GM18519 (cell line): ENCODE results near the gene SLC3A2.
"Not testable (repeated sequence)": the region's sequence is repeated elsewhere in the genome, so short reads cannot be mapped to it uniquely, and the experiment has no call there.

Source experiments
- ATAC-seq: cut with Tn5 transposase; IDR thresholded peaks from one replicate; pipeline ENCODE4 v1.9.1; 2021; ENCODE audit warnings: mild to moderate bottlenecking, moderate library complexity; ENCODE audit not compliant: unreplicated experiment, low FRiP score

Gene SLC3A2

DNA sequence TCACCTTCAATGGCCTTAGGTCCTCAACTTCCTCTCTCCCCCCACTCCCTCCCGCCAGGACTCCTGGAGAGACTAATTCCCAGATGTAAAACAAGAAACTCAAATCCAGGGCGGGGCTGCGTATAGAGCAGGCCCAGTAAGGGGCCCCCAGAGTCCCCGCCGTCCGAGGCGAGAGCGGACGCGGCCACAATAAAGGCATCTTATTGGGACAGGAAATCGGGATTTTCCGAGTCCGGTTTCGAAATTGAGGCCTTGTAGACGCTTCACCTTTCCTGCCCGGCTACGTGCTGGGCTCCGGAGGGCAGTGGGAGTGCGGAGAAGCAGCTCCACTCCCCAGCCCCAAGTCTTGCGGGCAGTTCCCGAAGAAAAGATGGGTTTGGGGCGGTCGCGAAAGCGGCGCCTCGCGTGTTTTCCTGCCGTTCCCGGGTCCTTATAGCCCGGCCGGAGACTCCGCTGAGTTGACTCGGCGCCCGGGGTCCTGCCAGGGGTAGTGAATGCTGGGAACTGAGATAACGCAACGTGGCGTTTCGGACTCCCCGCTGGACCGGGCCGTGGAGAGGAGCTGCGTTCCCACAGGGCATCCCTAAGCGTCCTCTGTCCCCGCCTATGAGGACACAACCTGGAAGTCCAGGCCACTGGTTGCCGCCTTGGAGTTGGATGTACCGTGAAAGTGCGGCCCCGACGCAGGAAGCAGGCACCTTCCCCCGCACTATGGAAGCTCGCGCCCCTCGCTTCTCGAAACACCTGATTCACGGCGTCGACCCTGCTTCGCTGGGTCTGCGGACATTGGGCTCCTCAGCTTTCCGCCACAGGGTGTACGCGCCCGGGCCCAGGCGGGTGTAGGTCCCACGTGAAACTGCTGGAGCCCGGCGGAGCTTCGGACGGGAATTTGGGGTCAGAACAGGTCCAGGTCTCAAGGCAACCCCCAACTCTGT is 45.3 kb downstream of the SLC3A2 start:
- ATAC-seq = no peak

DNA sequence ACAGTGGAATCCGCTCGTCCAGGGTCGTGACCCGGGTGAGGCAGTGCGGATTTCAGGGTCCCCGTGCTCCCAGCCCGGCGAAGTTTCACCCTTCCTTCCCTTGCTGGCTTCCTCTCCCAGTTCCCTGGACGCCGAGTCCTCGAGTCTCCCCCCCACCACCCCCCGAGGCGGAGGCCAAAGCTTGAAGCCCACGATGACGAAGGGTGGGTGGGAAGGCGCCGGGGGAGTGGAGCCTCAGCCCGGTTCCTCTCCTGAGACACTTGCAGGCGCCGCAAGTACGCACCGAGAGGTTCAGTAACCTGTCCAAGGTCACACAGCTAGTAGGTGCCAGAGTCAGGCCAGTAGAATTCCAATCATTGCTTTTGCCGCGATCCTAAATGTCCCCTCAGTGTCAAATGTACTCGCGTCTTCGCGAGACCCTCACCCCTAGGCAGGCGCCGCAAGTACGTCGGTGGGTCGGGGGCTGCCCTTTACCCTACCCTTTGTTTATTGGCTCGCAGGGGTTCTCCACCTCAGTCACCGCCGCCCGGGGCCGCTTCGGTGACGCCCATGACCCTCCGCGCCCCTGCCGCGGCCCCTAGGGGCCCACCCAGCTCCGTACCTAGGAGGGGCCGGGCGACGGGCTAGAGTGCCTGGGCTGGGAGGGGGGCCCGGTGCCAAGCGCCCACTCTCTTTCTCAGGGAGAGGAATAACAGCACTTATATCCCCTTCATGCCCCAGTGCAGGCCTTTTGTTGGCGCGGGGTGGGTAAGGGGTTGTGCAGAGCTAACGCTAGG is 46.2 kb downstream of the SLC3A2 start:
- no peak for ATAC-seq

DNA sequence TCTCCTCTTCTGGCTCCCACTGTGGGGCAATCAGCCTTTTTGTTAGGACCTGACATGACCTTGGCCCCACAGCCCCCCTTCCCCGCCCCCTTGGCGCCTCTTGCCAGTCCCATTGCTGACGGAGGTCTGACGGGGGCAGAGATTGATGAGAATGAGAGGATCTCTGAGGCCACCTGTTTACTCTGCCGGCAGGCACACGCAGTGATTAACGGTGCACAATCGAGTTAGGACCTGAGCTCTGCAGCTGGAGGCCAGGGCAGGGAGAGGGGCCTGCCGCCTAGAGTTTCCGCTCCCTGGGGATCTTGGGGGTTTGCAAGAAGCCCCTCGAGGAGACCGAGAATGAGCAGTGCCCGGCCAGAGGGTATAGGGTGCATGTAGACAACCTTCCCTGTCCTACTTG is 47.3 kb downstream of the SLC3A2 start:
- no peak for ATAC-seq

DNA sequence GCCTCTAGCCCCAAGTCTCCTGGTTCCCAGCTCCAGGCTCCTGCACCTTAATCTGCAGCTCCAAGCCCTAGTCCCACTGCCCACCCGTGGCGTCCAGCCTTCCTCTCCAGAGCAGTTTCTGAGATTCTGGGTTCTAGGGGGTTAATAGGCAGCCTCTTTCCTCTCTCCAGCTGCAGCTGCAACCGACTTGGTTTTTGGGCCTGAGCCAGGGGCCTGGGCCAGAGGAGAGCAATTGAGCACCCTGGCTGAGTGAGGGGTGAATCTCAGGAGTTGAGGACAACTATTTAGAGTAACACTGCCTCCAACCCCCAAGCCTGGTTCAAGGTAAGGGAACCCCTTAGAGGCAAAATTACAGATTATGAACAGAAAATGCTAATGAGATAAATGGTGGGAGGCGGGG is 49.5 kb downstream of the SLC3A2 start:
- ATAC-seq = no peak

DNA sequence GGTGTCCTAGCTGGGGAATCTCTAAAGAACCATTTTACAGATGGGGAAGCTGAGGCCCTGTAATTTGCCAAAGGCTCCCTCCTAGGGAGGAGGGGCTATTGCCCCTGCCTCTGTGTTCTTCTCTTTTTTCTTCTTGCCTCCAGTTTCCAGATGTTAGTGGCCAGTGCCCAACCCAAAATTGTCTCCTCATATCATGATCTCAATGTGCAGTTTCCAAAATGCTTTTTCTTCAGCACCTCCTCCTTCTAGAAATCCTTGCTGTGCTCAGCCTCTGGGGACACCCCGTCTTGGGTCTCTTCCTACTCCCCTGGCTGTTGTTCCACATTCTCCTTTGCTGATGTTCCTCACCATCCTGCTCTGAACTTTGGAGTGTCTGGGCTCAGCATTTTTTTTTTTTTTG is 50.0 kb downstream of the SLC3A2 start:
- ATAC-seq = no peak

DNA sequence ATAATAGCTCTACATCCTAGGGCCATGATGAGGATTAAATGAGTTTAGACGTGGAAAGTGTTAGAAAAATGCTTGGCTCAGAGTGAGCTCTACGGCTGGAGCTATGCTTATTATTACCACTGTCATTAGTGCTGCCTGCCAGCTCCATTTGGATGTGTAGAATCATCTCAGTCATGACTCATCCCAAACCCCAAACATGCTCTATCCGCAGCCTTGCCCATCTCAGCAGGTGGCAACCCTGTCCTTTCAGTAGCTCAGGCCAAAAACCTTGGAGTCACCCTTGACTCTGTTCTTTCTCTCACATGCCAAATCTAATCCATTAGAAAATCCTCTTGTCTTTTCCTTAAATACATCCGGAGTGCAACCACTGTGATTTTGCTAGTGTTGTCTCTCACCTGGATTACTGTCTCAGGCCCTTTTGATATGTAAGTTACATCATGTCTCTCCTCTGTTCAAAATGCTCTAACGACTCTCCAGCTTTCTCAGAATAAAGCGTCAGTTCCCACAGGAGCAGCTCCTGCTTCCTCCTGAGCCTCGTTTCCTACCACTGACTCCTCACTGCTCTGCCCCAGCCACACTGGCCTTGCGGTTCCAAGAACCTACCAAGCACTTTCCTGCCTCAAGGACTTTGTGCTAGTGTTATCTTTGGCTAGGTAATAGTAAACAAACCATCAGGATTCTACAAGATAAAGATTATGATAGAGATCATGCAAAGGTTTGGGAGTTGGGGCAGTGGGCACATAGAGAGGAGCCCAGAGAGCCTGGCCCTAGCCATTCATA is 51.0 kb downstream of the SLC3A2 start:
- no peak for ATAC-seq

DNA sequence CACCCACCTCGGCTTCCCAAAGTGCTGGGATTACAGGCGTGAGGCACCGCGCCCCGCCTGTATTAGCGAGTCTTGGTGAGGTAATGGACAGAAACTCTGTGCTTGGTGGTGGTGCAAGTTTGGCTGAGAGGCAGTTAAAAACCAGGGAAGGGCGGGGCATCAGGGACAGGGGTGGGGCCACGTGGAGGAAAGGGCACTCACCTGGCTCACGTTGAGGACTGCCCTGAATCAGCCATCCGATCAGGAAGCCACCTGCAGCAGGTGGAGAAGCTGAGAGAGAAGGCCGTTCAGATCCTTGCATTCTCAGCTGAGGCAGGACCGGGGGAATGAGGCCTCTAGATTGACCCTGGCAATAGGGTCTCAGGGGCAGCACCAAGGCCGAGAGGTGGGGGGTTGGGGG is 52.6 kb downstream of the SLC3A2 start:
- ATAC-seq = no peak

DNA sequence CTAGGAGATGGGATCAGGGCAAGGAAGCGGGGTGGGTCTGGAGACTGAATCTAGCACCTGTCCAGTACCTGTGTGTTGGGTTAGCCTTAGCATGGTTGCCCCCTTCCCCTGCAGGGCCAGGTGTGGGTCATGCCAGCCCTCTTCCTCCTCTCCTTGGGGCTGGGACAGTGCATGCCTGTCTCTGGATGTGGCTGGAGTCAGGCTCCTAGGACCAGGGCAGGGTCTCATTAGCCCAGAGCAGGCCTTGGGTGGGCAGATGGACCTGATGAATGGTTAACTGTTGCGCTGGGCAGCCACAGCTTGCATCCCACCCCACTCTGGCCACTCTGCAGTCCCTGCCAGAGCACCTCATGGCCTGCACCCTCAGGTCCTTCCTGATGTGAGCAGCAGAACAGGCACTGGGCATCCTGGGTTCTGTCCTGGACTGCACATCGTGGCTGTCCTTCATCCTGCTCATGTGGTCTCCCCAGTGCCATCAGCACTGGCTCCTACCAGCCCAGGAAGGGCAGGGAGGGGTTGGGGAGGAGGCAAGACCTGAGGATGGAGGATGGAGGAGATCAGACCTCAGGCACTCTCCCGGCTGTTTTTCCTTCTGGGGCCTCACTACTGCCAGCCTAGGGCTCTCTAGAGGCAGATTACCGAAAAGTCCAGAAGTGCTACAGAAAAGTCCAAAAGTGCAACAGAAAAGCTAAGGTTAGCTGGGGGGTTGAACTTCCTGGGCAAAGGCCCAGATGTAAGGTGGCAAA is 53.2 kb downstream of the SLC3A2 start:
- no peak for ATAC-seq

DNA sequence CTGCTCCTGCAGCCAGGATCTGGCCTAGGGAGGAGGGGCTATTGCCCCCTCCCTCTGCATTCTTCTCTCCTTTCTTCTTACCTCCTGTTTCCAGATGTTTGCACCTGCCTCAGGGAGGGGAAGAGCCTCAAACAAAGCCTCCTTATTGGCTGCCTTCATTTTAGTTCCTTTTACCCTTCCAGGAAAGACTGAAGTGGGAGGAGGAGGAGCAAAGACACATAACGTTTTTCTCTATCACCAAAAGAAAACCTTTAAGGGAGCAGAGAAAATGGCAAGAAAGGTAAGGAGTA is 53.7 kb downstream of the SLC3A2 start:
- no peak for ATAC-seq

DNA sequence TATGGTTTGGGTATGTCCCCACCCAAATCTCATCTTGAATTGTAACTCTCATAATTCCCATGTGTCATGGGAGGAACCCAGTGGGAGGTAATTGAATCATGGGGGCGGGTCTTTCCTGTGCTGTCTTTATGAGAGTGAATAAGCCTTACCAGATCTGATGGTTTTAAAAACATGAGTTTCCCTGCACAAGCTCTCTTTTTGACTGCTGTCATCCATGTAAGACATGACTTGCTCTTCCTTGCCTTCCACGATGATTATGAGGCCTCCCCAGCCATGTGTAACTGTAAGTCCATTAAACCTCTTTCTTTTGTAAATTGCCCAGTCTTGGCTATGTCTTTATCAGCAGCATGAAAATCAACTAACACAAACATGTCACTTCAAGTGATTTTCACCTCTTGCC is 56.8 kb downstream of the SLC3A2 start:
- ATAC-seq = not testable (repeated sequence)
